Measurements from ENCODE around the gene ASB16. TPM values are rescaled to one million over a fixed set of nuclear protein-coding genes. Genes with fewer than 3 reads are reported as not detected.

ASB16 gene
- total and polyA plus RNA-seq, 9 of the 15 experiments (the other 6 are each of a cell fraction or from before 2014, with no cell fraction given), result 0.03 to 0.07 TPM; not detected in 7

DNA sequence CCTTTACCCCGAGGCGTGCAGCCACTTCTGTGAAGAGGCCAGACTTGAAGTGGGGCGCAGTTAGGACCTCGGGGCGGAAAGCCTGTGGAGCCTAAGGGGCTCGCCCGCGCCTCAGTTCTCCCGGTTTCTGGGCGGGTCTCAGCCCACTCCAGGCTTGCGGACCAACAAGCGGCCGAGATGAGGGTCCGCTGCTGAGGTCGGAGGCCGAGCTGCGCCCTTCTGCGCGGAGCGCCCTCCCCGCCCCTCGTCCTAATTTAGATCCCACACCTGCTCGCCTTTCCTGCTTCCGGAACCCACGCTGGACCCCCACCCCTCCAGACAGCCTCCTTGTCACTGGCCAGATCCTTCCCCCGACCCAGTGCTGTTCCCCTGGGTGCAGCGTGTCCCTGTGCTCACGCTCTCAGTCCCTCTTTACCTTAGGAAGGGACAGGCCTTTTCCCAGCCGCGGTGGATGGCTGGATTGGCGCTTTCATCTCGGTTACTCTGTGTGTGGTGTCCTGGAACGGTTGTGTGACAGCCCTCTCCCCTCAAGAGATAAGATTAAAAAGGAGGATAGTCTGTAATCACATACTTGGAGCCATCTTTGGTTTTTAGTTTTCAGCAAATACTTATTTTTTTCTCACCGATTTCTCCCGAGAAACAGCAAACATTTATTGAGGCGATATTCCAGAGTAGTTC, 30.1 kb downstream of the ASB16 start:
- Histone ChIP-seq H3K27ac (ENCODE audit: extremely low read depth, low read depth, low read length) (peak overlapping the region; percentile 91), H3K27me3 (ENCODE audit: control insufficient read depth in 2 of 2, insufficient read depth in 2 of 2, low read length in 2 of 2) (no peaks in the 10 kb centered on the region), H3K4me1 (replicated peaks in 1 of 2; ENCODE audit: control insufficient read depth in 2 of 2, insufficient read depth in 2 of 2, low read length in 2 of 2) (peaks cover 40% of the 10 kb centered on the region in 2 experiments), H3K4me2 (ENCODE audit: insufficient read depth, low read length) (peak overlapping the region; percentile 72), H3K9me3 (replicated peaks; ENCODE audit: control insufficient read depth, insufficient read depth, low read depth, low read length) (no peaks in the 10 kb centered on the region), H2AFZ (ENCODE audit: low read depth, low read length) (peak overlapping the region; percentile 82), H3K4me3 (peak overlapping the region; percentile 79), H3K36me3 (ENCODE audit: control insufficient read depth, insufficient read depth, low read length) (peaks cover 22% of the 10 kb centered on the region; the same call in 2 of the 3 replicates), H4K20me1 (replicated peaks; ENCODE audit: control insufficient read depth, insufficient read depth, low read length) (no peaks in the 10 kb centered on the region; the same call in 1 of the 2 replicates), H3K9me1 (ENCODE audit: control insufficient read depth, insufficient read depth, low read length) (no peaks in the 10 kb centered on the region), H3K79me2 (ENCODE audit: control insufficient read depth, insufficient read depth, low read length) (peaks cover 24% of the 10 kb centered on the region), H3K9ac (ENCODE audit: insufficient read depth in 1 of 2, low read depth in 2 of 2, low read length in 2 of 2) (peak overlapping the region; percentile 80 to 98)
- intact Hi-C loops (cut with micrococcal nuclease), result no loop called here
- ChIA-PET CTCF (ENCODE audit: low intra/inter-chr PET ratio) (no interaction called here), POLR2A (interaction anchor here (1.0 to 1.3 kb wide), 3 partner anchors 10 to 126 kb away, joined by 3 read pairs; partner anchors contain the start of gene TMUB2)
- TSS peak; percentile 88 for BruUV-seq (replicated peaks)
- WGBS (ENCODE audit: insufficient coverage, low coverage, missing lambda C conversion rate), result 7% methylated on average over 34 of the region's 36 CpGs
- peak; percentile 86 for FAIRE-seq
- peak in 1 of 4 experiments; percentile 42 for DNase-seq (ENCODE audit: extremely low read depth in 1 of 4, low spot score in 3 of 4)
- peak; percentile 7 for ATAC-seq
- in situ Hi-C loops (cut with MboI), result loop anchor here (5.0 kb wide), 1 partner anchor 317 kb away; no protein-coding TSS in a partner anchor
- TF ChIP-seq, protein P1, sequence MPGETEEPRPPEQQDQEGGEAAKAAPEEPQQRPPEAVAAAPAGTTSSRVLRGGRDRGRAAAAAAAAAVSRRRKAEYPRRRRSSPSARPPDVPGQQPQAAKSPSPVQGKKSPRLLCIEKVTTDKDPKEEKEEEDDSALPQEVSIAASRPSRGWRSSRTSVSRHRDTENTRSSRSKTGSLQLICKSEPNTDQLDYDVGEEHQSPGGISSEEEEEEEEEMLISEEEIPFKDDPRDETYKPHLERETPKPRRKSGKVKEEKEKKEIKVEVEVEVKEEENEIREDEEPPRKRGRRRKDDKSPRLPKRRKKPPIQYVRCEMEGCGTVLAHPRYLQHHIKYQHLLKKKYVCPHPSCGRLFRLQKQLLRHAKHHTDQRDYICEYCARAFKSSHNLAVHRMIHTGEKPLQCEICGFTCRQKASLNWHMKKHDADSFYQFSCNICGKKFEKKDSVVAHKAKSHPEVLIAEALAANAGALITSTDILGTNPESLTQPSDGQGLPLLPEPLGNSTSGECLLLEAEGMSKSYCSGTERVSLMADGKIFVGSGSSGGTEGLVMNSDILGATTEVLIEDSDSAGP (CRISPR knock-in tag; IDR thresholded peaks at IDR 0.05), result no peak; the same call in 1 of the 2 replicates
- TF ChIP-seq PHF8 (IDR thresholded peaks at IDR 0.05; ENCODE audit: borderline replicate concordance, low read length) (peak; percentile 84), CHD1 (IDR thresholded peaks at IDR 0.05; ENCODE audit: low read length) (peak; percentile 78), SREBF1 (IDR thresholded peaks at IDR 0.05; ENCODE audit: borderline replicate concordance, low read depth, low read length) (no peak), RBM34 (IDR thresholded peaks at IDR 0.05; ENCODE audit: borderline replicate concordance, insufficient read depth, low read length) (no peak), SMAD4 (CRISPR knock-in tag; conservative IDR thresholded peaks at IDR 0.05) (0 out of 2 replicates have a peak, but pooled peaks have one; percentile 13), THRB (CRISPR knock-in tag; conservative IDR thresholded peaks at IDR 0.05) (no peak), DMBX1 (CRISPR knock-in tag; IDR thresholded peaks at IDR 0.05; ENCODE audit: borderline replicate concordance) (no peak), SMARCA5 (IDR thresholded peaks at IDR 0.05) (no peak), MAFG (tag; conservative IDR thresholded peaks at IDR 0.05) (no peak), ZNF551 (CRISPR knock-in tag; IDR thresholded peaks at IDR 0.05) (no peak), CBFA2T3 (IDR thresholded peaks at IDR 0.05) (no peak), HSF4 (CRISPR knock-in tag; IDR thresholded peaks at IDR 0.05; ENCODE audit: borderline replicate concordance) (no peak), WHSC1 (IDR thresholded peaks at IDR 0.05; ENCODE audit: low read length) (no peak), ZBTB5 (IDR thresholded peaks at IDR 0.05) (no peak)
- TF ChIP-seq, protein P2, sequence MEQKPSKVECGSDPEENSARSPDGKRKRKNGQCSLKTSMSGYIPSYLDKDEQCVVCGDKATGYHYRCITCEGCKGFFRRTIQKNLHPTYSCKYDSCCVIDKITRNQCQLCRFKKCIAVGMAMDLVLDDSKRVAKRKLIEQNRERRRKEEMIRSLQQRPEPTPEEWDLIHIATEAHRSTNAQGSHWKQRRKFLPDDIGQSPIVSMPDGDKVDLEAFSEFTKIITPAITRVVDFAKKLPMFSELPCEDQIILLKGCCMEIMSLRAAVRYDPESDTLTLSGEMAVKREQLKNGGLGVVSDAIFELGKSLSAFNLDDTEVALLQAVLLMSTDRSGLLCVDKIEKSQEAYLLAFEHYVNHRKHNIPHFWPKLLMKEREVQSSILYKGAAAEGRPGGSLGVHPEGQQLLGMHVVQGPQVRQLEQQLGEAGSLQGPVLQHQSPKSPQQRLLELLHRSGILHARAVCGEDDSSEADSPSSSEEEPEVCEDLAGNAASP (IDR thresholded peaks at IDR 0.05), result no peak
